Head of caudate nucleus (tissue), 42 donors: Measurements from ENCODE around the gene PAX5.

Experiments used
- DNase-seq, 42 donors: peaks; one replicate each; pipeline versions ENCODE4 v3.0.0 to v3.0.0-alpha.2; 2020 to 2021; ENCODE audit warnings: mixed read lengths in 7 of 42
- intact Hi-C: fragments of 100-400 bp; cut with DNase I; formaldehyde crosslinking; loops from one replicate; pipeline ENCODE4 v1.15.0; 2022

The PAX5 gene

DNA sequence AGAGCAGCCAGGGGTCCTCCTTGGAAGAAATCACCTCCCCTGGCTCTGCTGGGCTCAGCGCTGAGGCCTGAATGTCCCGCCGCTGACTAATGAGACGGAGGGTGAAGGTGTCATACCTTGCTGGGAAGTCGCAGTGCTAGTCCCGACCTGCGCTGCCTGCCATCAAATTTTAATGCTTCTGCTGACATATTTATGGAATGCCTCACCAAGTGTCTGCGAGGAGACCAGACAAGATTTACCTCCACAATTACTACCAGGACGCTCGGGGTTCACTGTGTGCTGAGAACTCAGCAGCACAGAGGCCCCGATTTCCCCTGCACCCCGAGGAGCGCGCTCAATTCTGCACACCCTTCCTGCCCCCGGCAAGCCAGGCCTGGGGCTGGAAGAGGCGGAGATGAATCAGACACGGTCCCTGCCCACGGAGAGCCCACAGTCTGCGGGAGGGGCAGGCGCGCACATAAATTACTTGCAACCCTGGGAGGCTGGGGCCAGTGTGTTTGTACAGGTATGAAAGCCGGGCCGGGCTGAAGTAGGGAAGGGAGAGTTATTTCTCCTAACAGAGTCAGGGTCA lies 175.2 kb downstream of the PAX5 start:
- DNase-seq: peak; percentile 6 to 86 (median 61)
- intact Hi-C loops: no loop called here

DNA sequence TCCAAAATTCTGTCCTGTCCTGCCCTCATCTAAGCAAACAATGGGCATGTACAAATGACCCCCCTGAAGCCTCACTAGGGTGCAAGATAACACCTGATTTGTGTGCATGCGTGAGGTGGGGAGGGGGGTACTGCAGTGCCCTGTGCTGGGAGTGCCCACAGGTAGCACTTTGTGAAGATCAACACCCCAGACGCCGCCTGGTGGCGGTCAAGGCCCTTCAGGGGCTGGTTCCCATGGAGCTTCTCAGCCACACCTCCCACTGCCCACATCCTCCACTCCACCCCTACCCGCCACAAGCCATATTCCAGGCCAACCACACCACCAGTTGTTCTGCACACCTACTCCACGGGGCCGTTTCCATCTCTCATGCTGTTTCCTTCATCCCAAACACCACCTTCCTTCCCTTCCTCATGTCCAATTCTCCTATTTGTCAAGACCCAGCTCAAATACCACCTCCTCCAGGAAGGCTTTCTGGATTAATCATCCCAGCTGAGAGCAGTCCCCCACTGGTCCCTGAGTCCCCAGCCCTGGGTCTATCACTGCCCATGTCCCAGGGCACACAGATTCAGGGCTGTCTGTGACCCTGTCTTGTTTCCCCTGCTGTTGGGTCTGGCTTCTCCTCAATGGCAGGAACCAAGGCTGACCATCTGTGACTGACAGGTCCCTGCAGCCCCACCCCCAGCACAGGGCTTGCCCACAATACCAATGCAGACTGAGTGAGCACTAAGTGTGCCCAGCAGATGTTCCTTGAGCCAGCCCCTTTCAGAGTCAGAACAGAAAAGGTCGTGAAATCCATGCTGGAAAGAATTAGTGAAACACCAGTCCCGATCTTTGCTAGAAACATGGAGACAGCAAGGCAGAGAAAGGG lies 178.4 kb downstream of the PAX5 start:
- DNase-seq: no peak
- intact Hi-C loops: no loop called here

DNA sequence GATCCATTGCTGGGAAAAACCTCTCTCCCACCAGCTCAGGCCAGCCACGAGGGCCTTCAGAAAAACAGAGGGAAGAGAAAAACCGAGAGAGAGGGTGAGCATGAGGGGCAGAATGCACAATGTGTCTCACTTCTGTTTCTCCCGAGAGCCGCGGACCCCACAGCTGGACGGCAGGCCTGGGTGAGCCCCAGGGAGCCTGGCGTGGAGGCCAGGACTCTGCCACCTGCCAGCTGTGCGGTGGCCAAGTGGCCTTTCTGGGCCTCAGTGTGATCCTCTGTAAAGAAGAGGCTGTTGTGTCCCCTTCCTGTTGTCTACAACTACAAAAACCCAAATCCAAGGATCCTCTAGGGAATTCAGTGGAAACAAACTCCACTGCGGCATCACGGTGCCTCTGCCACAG lies 179.3 kb downstream of the PAX5 start:
- no peak for DNase-seq
- intact Hi-C loops: no loop called here

DNA sequence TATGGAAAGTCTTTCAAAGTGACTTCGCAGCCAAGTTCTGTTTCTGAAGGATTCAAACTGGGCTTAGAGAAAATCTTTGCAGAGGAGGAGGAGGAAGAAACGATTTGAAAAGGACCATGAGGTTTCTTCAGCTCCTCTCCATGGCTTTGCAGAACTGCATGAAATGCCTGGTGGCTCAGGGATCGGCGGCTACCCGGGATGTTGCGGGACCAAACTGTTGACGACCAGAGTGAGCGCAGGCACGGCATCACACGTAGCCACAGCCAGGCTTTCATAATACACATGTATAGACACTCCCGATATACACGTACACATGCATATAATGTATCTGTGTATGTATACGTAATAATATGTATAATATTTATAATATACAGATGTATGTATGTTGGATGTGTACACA lies 180.0 kb downstream of the PAX5 start:
- DNase-seq: no peak
- intact Hi-C loops: no loop called here

DNA sequence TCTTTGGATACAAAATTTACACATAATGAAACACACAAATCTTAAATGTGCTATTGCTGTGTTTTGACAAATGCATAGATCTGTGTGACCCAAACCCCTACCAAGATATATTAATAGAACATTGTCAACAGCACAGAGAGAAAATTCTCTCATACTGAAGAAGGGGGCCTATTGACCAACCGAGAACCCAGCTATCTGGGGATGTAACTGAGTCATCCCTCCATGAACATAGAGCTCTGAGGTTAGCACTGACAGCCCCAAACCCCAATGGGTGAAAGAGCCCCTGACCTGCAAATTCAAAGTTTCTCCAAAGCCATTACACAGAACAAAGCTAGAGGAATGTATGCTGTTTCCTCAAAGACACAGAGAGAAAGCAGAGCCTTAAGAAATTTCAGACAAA lies 180.8 kb downstream of the PAX5 start:
- intact Hi-C loops: no loop called here
- no peak for DNase-seq

DNA sequence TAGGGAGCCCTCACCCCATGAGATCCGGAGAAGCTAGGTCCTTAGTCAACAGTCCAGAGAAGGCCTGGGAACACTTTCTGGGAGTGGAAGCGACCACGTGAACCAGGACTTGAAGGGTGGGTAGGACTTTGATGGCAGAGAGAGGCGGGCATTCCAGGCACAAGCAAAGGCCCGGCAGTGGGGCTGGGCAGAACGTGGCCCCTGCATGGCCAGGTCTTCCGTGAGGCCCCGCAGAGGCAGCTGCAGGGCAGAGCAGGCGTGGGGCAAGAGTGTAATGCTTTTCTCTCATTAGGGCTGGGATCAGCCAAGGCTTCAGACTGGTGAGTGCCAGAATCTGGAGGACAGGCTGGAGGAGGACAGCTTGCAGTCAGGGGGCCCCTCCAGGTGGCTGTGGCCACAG lies 184.1 kb downstream of the PAX5 start:
- intact Hi-C loops: no loop called here
- DNase-seq: no peak

DNA sequence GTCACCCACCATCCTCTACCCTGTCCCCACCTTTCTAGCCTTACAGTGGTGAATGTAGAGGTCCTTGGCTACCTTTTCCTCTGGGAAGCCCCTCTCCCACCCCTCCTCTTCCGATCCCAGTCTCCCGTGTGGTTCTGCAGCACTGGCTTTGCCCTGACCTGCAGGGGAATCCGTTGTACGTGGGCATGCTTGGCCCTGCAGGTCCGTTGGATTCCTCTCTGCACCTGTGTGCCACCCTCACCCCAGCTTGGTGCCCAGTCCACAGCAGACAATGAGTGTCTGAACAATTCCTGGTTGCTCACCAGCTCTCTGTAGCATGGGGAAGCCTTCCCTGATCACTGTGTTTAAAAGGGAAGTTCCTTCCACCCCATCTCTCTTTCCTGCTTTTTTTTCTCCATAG lies 185.1 kb downstream of the PAX5 start:
- intact Hi-C loops: no loop called here

DNA sequence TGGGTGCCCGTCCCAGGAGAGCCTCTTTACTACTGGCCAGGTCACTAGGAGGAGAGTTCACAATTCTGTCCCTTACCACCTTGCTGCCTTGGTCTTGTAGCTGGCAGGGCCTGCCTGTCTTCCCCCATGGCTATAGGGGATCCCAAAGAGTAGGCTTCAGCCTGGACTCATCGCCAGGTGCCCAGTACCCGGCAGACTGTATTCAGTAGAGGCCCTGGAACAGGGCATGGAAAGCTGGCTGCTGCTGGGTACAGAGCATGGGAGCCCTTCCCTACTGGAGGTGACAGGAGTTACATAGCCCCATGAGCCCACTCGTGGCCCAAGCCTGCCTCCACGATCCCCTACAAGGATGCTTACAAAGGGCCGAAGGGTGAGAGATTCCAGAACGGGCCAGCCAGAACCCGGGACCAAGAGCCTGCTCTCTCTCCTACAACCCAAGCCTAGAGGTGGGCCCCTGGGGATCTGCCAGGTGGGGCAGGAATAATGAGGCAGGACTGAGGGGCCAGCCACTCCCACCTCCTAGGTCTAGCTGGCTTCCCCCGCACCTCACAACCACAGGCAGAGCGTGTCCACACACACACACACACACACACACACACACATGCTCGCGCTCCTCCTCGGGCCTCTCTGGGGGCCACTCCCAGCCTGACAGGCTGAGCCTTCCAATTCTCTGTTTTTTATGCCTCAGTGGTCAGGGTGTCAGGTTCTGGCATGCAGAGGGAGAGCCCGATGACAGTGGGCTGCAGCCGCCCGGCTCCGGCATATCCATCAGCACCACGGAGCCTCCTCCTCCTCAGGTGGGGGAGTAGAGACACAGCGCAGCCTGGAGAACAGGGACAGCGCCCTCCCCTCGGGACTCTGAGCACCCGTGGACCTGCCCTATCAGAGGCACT lies 186.0 kb downstream of the PAX5 start:
- intact Hi-C loops: no loop called here
- DNase-seq: no peak

More for the DNA sequence above, 185.1 kb downstream of the PAX5 start:
- DNase-seq: no peak

DNA sequence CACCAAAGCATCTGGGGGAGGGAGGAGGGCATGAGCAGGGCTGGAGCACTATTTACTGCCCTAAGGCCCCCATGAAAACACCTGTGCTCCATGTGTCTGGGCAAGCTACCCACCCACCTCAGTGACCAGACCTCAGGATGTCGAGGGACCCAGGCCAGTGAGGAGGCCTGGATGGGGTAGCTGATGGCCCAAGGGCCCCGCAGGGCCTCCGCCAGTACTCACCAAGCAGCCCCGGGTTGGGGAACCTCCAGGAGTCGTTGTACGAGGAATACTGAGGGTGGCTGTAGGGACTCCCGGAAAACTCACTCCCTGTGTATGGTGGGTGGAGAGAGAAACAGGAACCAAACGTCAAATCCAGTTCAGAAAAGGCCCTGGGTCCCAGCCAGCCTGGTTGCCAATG lies 187.4 kb downstream of the PAX5 start:
- no peak for DNase-seq
- intact Hi-C loops: no loop called here

DNA sequence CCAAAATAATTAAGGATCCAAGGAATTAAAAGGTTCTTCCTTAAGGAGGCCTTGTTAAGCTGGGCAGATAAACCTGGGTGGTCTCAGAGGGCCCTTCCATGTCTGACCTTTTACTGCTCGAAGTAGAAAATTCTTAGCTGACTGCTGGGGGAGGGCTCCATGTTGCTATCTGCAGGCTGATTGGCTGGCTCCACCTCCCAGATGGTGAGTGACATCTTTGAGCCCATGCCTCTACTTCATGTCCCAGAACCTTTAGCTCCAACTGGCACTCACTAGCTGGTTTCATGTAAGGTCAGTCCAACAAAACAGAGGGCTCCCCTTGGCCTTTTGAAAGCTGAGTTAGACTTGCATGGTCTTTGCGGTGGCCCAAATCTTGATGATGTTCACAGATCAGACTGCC lies 188.2 kb downstream of the PAX5 start:
- DNase-seq: no peak
- intact Hi-C loops: no loop called here

DNA sequence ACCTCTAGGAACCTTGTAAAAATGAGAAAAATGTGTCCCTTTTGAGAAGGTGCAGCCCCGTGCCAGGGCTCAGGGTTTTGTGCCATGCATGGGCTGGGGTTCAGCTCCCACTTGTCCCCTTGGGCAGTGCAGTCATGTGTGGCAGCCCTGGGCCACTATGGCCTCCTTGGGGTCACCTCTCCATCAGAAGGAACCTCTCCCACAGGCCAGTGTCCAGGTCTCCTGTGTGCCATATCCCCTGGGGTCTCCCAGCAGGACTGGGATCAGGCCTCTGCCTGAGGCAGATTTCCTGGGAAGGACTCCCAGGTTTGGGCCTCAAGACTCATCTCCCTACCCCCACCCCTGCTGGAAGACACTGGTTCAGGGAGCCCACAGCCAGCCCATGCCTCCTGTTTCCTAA lies 189.1 kb downstream of the PAX5 start:
- DNase-seq: no peak
- intact Hi-C loops: no loop called here

DNA sequence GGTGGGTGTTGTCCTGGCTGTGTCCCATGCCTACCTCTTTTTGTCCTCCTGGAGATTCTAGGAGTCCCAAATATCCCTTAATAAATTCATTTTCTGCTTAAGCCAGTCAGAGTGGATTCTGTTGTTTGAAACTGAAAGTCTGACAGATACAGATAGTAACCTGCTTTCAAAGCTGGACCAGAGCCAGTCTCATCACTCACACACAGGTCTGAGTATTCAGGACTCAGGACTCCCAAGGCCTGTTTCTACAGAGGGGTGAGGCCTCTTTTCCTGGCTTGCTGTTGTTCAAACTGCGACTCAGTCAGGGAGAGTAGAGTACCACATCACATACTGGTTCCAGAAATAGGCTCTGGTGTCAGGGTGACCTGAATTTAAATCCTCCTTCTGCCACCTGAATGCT lies 190.1 kb downstream of the PAX5 start:
- intact Hi-C loops: no loop called here
- no peak for DNase-seq

DNA sequence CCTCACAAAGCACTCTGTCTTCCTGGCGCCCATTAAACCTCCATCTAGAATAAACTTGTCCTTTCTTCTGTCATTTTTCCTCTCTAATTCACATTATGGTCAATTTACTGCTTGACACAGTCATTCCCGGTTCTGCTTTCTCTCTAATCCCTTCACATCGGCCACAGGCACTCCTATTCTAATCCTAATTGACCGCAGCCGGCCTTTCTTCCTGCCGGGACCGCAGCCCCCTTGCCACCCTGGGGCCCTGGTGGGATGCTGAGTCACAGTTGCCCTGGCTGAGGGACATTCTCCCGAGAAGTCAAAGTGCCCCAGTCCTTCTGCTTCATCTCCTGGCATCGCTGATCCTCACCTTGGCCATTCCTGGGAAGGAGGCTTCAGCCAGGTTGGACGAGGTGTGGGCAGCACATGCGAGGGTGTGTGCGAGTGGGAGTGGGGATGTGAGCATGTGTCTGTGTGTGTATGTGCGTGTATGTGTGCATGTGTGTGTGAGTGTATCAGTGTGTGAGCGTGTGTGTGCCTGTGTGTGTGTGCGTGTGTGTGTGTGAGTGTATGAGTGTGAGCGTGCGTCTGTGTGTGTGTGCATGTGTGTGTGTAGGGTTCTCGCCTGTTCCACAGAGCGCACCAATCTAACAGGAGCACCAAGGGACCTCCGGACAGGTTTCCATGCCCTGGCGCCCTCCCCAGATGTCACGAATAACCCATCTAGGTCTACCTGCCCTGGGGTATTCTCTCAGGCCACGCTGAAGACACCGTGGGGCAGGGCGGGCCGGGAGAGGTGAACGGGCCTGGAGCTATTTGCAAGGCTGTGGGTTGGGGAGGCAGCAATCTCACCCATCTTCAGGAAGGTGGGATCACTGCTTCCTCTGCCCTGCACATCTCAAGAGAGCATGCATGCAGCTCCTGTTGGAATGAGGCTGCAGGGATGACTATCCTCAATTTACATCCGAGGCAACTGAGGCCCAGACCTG lies 191.2 kb downstream of the PAX5 start:
- DNase-seq: no peak
- intact Hi-C loops: no loop called here

DNA sequence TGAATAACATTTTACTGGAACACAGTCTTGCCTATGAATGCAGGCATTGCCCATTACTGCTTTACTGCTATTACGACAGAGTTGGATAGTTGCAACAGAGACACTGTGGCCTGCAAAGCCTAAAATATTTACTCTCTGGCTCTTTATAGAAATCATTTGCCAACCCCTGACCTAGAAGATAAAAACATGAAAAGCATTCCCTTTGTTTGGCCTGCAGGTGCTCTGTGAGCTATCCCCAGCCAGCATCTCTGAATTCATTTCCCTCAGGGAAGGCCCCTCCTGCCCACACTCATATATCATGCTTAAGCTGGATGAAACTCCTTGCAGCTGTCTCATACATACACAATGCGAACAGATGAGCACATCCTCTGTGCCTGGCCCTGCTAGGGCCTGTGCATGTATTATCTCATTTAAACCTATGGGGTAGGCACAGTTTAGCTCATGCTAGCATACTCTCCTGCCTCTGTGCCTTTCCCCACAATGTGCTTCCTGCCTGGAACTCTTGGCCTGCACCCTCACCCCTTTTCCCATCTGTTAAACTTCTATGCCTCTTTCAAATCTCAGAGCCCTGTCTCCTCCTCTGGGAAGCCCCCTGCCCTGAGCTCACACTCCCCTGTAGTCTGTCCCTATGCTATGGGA lies 193.1 kb downstream of the PAX5 start:
- no peak for DNase-seq

DNA sequence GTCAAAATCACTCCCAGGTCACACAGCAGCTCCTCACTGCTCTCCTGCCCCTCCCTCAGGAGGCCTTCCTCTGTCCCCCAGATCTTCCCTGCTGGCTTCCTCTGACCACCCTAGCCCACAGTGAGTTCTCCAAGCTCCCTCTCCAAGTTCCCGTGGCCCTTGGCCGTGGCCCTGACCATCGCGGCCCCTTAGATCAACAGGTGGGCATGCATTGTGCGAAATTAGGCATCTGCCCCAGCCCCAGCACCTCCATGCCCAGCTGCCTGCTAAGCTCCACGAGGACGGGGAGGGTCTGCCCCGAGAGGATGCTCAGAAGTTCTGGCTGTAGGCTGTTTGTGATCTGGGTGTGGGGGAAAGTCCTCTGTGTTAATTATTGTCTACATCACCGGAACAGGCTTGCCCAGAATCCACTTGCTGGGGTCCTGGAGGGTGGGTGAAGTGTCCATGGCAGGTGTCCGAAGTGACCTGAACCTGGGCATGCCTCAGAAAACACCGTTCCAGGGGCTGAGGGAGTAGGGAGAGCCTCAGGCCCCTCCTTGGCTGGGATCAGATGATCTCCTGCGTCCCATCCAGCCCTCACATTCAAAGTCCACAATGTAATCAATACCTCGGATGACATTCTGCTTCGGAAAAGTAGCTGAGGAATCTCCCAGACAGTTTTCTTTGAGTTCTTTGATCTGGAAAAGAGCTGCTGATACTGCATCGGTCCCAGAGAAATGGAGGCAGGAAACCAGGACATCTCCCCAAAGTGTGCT lies 194.8 kb downstream of the PAX5 start:
- no peak for DNase-seq
- intact Hi-C loops: no loop called here

More for the DNA sequence above, 193.1 kb downstream of the PAX5 start:
- intact Hi-C loops: no loop called here

DNA sequence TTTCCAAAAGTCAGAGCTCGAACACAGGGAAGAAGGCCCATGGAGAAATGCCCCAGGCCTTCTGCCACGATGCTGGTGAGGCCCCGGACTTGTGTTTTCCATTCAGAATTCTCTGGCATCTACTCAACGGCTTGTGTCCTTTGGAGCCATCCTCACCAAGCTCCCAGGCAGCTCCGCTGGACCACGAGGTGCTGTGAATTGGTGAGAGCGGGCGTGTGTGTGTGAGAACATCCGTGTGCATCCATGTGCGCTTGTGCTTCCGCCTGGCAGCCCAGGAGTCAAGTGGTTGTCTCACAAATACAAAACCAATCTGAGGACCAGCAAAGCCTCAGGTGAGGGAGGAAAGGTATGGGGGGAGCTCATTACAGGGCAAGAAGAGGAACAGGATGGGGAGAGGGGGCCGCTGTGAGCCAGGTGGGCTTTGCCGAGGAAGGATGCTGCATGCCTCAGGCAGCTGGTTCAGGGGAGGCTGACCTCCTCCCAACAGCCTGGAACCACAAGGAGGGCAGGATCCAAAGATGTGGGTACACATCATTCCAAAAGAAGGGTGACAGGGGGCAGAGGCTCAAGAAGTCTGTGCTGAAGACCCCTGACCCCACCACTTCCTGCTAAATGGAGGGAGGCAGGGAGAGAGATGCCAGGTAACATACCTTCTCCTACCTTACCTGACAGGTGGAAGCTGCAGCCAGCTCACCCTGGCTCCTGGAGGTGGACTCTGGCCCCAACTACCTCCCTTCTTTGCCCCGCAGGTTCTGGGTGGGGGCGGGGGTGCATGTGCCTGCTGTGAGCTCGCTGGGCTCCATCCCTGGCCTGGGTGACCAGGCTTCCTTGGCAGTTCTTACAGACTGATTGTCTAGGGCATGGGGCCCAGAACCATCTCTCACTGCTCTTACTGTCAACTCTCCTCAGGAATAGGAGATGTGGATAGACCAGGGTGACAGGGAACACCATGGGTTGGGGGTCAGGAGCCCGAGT lies 196.3 kb downstream of the PAX5 start:
- intact Hi-C loops: no loop called here
- DNase-seq: no peak

DNA sequence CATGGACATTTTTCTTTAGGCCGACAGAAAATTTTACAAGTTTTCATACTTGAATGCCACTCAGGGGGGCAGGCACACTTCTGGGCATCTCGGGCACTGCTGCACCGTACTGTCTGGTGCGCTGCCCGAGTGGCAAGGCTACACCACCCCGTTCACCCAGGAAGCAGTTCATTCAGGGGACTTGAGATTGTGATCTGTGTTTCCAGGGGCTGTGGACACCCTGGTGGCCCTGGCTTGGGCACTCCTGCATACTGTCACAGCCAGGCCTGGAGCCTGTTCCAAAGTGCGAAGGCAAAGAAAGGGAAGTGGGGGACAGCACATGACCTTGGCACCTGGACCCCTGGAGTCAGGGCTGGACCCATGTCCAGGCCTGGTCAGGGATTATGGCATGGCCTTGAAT lies 197.6 kb downstream of the PAX5 start:
- intact Hi-C loops: no loop called here
- no peak for DNase-seq
